ENCODE data around the gene ROMO1. TPM values are rescaled to one million over a fixed set of nuclear protein-coding genes. Genes with fewer than 3 reads are reported as not detected.
"Not testable (repeated sequence)": the region's sequence is repeated elsewhere in the genome, so short reads cannot be mapped to it uniquely, and the experiment has no call there.

ROMO1 gene
- total RNA-seq, 2 experiments from 2014 or later = 32.9 to 35.8 TPM

GRCh38 chr20:35714127-35714526, 14.9 kb downstream of the ROMO1 start:
- intact Hi-C loops (cut with DNase I, micrococcal nuclease) = loop anchor here in 1 of 2 experiments (2.0 kb wide), 1 partner anchor 21 kb away; no protein-coding TSS in a partner anchor
- Mint-ChIP-seq H3K27me3 (no peaks in the 10 kb centered on the region), H3K27ac (no peak overlapping the region), H3K36me3 (ENCODE audit: low read depth) (peaks cover 96% of the 10 kb centered on the region), H3K9me3 (no peaks in the 10 kb centered on the region), H3K4me3 (peak overlapping the region; percentile 15), H3K4me1 (ENCODE audit: low read depth) (peaks cover 62% of the 10 kb centered on the region)
- H3K27ac ChIP-seq (ENCODE audit: low read depth in 1 of 2, low read length in 2 of 2) = no peak overlapping the region
- TF ChIP-seq CTCF (IDR thresholded peaks at IDR 0.05) = no peak
- POLR2A ChIA-PET = no interaction called here
- H3K36me3 ChIP-seq (ENCODE audit: insufficient read depth, low read length) = peaks cover 97% of the 10 kb centered on the region
- no peaks in the 10 kb centered on the region for H3K9me3 ChIP-seq (ENCODE audit: control insufficient read depth in 1 of 2, insufficient read depth in 1 of 2, low read length in 2 of 2)
- CTCF ChIA-PET = interaction anchor here (0.6 to 1.2 kb wide), 2 partner anchors 88 to 95 kb away, joined by 3 to 4 read pairs; no protein-coding TSS in a partner anchor
- DNase-seq (no peak), ATAC-seq (ENCODE audit: poor library complexity) (no peak)
- H3K27me3 ChIP-seq (ENCODE audit: control insufficient read depth in 1 of 2, insufficient read depth in 2 of 2, low read length in 2 of 2) = no peaks in the 10 kb centered on the region
- peaks cover 41% of the 10 kb centered on the region for H3K4me1 ChIP-seq (ENCODE audit: insufficient read depth, low read length)
- H3K4me3 ChIP-seq (ENCODE audit: low read length) = no peak overlapping the region

DNA sequence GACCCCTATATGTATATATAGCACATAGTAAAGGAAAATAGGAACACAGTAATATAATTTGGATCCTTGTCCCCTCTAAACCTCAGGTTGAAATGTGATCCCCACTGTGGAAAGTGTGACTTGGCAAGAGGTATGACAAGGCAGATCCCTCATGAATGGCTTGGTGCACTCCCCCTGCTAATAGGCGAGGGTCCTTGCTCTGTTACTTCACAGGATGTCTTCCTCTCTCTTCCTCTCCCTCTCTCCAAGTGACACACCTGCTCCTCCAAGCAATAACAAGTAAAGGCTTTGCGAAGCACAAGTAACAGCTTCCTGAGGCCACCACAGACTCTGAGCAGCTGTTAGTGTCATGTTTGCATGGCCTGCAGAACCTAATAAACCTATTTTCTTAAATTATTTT, 16.4 kb downstream of the ROMO1 start:
- no peaks in the 10 kb centered on the region for H3K27me3 Mint-ChIP-seq
- no peak overlapping the region for H3K27ac ChIP-seq (ENCODE audit: low read depth in 1 of 2, low read length in 2 of 2)
- no peaks in the 10 kb centered on the region for H3K27me3 ChIP-seq (ENCODE audit: control insufficient read depth in 1 of 2, insufficient read depth in 2 of 2, low read length in 2 of 2)
- no peaks in the 10 kb centered on the region for H3K9me3 ChIP-seq (ENCODE audit: control insufficient read depth in 1 of 2, insufficient read depth in 1 of 2, low read length in 2 of 2)
- H3K4me3 Mint-ChIP-seq = no peak overlapping the region
- H3K4me1 Mint-ChIP-seq (ENCODE audit: low read depth) = peaks cover 58% of the 10 kb centered on the region
- intact Hi-C loops (cut with DNase I, micrococcal nuclease) = loop anchor here (2.0 kb wide), 2 partner anchors 15 to 19 kb away; no protein-coding TSS in a partner anchor
- no peak for TF ChIP-seq CTCF (IDR thresholded peaks at IDR 0.05)
- H3K4me1 ChIP-seq (ENCODE audit: insufficient read depth, low read length) = peaks cover 49% of the 10 kb centered on the region
- no peaks in the 10 kb centered on the region for H3K9me3 Mint-ChIP-seq
- peak overlapping the region; percentile 57 for H3K27ac Mint-ChIP-seq
- no peak overlapping the region for H3K4me3 ChIP-seq (ENCODE audit: low read length)
- DNase-seq = no peak
- peaks cover 96% of the 10 kb centered on the region for H3K36me3 Mint-ChIP-seq (ENCODE audit: low read depth)
- ATAC-seq (ENCODE audit: poor library complexity) = no peak
- H3K36me3 ChIP-seq (ENCODE audit: insufficient read depth, low read length) = peaks cover 97% of the 10 kb centered on the region
- POLR2A ChIA-PET = interaction anchor here (1.1 to 2.0 kb wide), 2 partner anchors 9 to 10 kb away, joined by 4 to 6 read pairs; no protein-coding TSS in a partner anchor
- CTCF ChIA-PET = no interaction called here

GRCh38 chr20:35716330-35716729, 17.1 kb downstream of the ROMO1 start:
- no peaks in the 10 kb centered on the region for H3K27me3 ChIP-seq (ENCODE audit: control insufficient read depth in 1 of 2, insufficient read depth in 2 of 2, low read length in 2 of 2)
- ChIA-PET CTCF (no interaction called here), POLR2A (interaction anchor here (0.6 to 2.0 kb wide), 3 partner anchors 10 to 419 kb away, joined by 3 to 6 read pairs (median 3); no protein-coding TSS in a partner anchor)
- no peak overlapping the region for H3K4me3 ChIP-seq (ENCODE audit: low read length)
- TF ChIP-seq CTCF (IDR thresholded peaks at IDR 0.05) = no peak
- H3K9me3 ChIP-seq (ENCODE audit: control insufficient read depth in 1 of 2, insufficient read depth in 1 of 2, low read length in 2 of 2) = no peaks in the 10 kb centered on the region
- intact Hi-C loops (cut with DNase I, micrococcal nuclease) = loop anchor here in 1 of 2 experiments (2.0 kb wide), 1 partner anchor 14 kb away; no protein-coding TSS in a partner anchor
- Mint-ChIP-seq H3K27ac (peak overlapping the region; percentile 57), H3K4me3 (no peak overlapping the region), H3K27me3 (no peaks in the 10 kb centered on the region), H3K36me3 (ENCODE audit: low read depth) (peaks cover 96% of the 10 kb centered on the region), H3K4me1 (ENCODE audit: low read depth) (peaks cover 55% of the 10 kb centered on the region), H3K9me3 (no peaks in the 10 kb centered on the region)
- no peak overlapping the region for H3K27ac ChIP-seq (ENCODE audit: low read depth in 1 of 2, low read length in 2 of 2)
- peaks cover 97% of the 10 kb centered on the region for H3K36me3 ChIP-seq (ENCODE audit: insufficient read depth, low read length)
- ATAC-seq (ENCODE audit: poor library complexity) = no peak
- DNase-seq = no peak
- peaks cover 56% of the 10 kb centered on the region for H3K4me1 ChIP-seq (ENCODE audit: insufficient read depth, low read length)

DNA sequence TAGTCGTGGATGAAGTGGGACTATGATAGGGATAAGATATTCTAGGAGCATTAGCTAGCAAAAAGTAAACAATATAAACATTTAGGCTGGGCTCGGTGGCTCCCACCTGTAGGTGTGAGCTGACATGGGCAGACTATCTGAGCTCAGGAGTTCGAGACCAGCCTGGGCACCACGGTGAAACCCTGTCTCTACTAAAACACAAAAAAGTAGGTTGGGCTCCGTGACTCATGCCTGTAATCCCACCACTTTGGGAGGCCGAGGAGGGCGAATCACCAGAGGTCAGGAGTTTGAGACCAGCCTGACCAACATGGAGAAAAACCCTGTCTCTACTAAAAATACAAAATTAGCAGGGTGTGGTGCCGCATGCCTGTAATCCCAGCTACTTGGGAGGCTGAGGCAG, 19.1 kb downstream of the ROMO1 start:
- H3K27me3 Mint-ChIP-seq; intact Hi-C loops (cut with DNase I, micrococcal nuclease); H3K4me3 Mint-ChIP-seq; H3K27me3 ChIP-seq (ENCODE audit: control insufficient read depth in 1 of 2, insufficient read depth in 2 of 2, low read length in 2 of 2); H3K9me3 Mint-ChIP-seq; H3K9me3 ChIP-seq (ENCODE audit: control insufficient read depth in 1 of 2, insufficient read depth in 1 of 2, low read length in 2 of 2); ATAC-seq (ENCODE audit: poor library complexity); H3K27ac ChIP-seq (ENCODE audit: low read depth in 1 of 2, low read length in 2 of 2); DNase-seq; H3K4me3 ChIP-seq (ENCODE audit: low read length): not testable (repeated sequence)
- ChIA-PET CTCF (interaction anchor here (0.6 to 1.8 kb wide), 8 partner anchors 9 to 177 kb away, joined by 3 to 4 read pairs (median 4); no protein-coding TSS in a partner anchor), POLR2A (interaction anchor here (0.7 to 5.3 kb wide), 7 partner anchors 10 to 315 kb away, joined by 3 to 32 read pairs (median 5); partner anchors contain the start of genes NFS1, PHF20, RBM39 and ROMO1)
- peak overlapping the region; percentile 30 for H3K27ac Mint-ChIP-seq
- H3K36me3 Mint-ChIP-seq (ENCODE audit: low read depth) = peaks cover 98% of the 10 kb centered on the region
- H3K4me1 ChIP-seq (ENCODE audit: insufficient read depth, low read length) = peaks cover 49% of the 10 kb centered on the region
- H3K36me3 ChIP-seq (ENCODE audit: insufficient read depth, low read length) = peaks cover 100% of the 10 kb centered on the region
- H3K4me1 Mint-ChIP-seq (ENCODE audit: low read depth) = peaks cover 54% of the 10 kb centered on the region

All from CD4-positive, alpha-beta T cell (primary cell).